ENCODE data around the gene RAB12. TPM values are rescaled to one million over a fixed set of nuclear protein-coding genes. Genes with fewer than 3 reads are reported as not detected.
"Not testable (repeated sequence)": the region's sequence is repeated elsewhere in the genome, so short reads cannot be mapped to it uniquely, and the experiment has no call there.

Gene RAB12
- polyA plus RNA-seq = 0.10 TPM

GRCh38 chr18:8608795-8609658 is at the start of gene RAB12:
RAB12 (plus strand) TSS chr18:8609437; CDS start chr18:8609440, 3 bp downstream.
- peaks cover 43 to 63% (median 61%) of the 10 kb centered on the region in 3 donors for H3K4me1 Mint-ChIP-seq

GRCh38 chr18:8559612-8560186 is 49.5 kb upstream of the RAB12 start:
- Mint-ChIP-seq H3K4me1 (no peaks in the 10 kb centered on the region), H3K27ac (no peak overlapping the region), H3K27me3 (no peaks in the 10 kb centered on the region), H3K36me3 (peaks cover 2% of the 10 kb centered on the region), H3K9me3 (peaks cover 0 to 6% (median 0%) of the 10 kb centered on the region in 3 donors), H3K4me3 (no peak overlapping the region)

More at GRCh38 chr18:8608795-8609658, at the start of gene RAB12:
- H3K27ac Mint-ChIP-seq = peak within 1 kb of the TSS; percentile 97 to 98 (median 97)
- peak within 1 kb of the TSS; percentile 88 to 100 (median 96) for H3K4me3 Mint-ChIP-seq
- no peaks in the 10 kb centered on the region for H3K9me3 Mint-ChIP-seq
- no peaks in the 10 kb centered on the region for H3K36me3 Mint-ChIP-seq
- peaks cover 3% of the 10 kb centered on the region for H3K27me3 Mint-ChIP-seq

GRCh38 chr18:8561123-8561910 is 47.9 kb upstream of the RAB12 start:
- peak overlapping the region in 1 of 4 donors; percentile 72 for H3K4me3 Mint-ChIP-seq

GRCh38 chr18:8562070-8562469 is 47.2 kb upstream of the RAB12 start:
- H3K9me3 Mint-ChIP-seq = peaks cover 0 to 6% (median 0%) of the 10 kb centered on the region in 3 donors
- no peaks in the 10 kb centered on the region for H3K27me3 Mint-ChIP-seq
- no peaks in the 10 kb centered on the region for H3K4me1 Mint-ChIP-seq
- H3K27ac Mint-ChIP-seq = no peak overlapping the region
- H3K36me3 Mint-ChIP-seq = peaks cover 2% of the 10 kb centered on the region
- H3K4me3 Mint-ChIP-seq = no peak overlapping the region

More at GRCh38 chr18:8561123-8561910, 47.9 kb upstream of the RAB12 start:
- Mint-ChIP-seq H3K9me3 (peaks cover 0 to 6% (median 0%) of the 10 kb centered on the region in 3 donors), H3K27me3 (no peaks in the 10 kb centered on the region), H3K4me1 (no peaks in the 10 kb centered on the region), H3K36me3 (peaks cover 2% of the 10 kb centered on the region), H3K27ac (no peak overlapping the region)

GRCh38 chr18:8562919-8563318 is 46.3 kb upstream of the RAB12 start:
- H3K27ac Mint-ChIP-seq = no peak overlapping the region
- H3K36me3 Mint-ChIP-seq = peaks cover 2% of the 10 kb centered on the region
- H3K27me3 Mint-ChIP-seq = no peaks in the 10 kb centered on the region
- H3K9me3 Mint-ChIP-seq = peaks cover 0 to 6% (median 0%) of the 10 kb centered on the region in 3 donors
- H3K4me1 Mint-ChIP-seq = no peaks in the 10 kb centered on the region
- H3K4me3 Mint-ChIP-seq = no peak overlapping the region

GRCh38 chr18:8571399-8571798 is 37.8 kb upstream of the RAB12 start:
- no peaks in the 10 kb centered on the region for H3K36me3 Mint-ChIP-seq
- H3K4me3 Mint-ChIP-seq = no peak overlapping the region
- H3K27me3 Mint-ChIP-seq = no peaks in the 10 kb centered on the region
- no peak overlapping the region for H3K27ac Mint-ChIP-seq
- H3K9me3 Mint-ChIP-seq = peaks cover 0 to 3% (median 2%) of the 10 kb centered on the region in 3 donors
- H3K4me1 Mint-ChIP-seq = no peaks in the 10 kb centered on the region

GRCh38 chr18:8573766-8574165 is 35.5 kb upstream of the RAB12 start:
- not testable (repeated sequence) for H3K27me3 Mint-ChIP-seq, H3K4me3 Mint-ChIP-seq, H3K27ac Mint-ChIP-seq, H3K4me1 Mint-ChIP-seq, H3K36me3 Mint-ChIP-seq, H3K9me3 Mint-ChIP-seq

GRCh38 chr18:8584798-8585197 is 24.4 kb upstream of the RAB12 start:
- H3K36me3 Mint-ChIP-seq = no peaks in the 10 kb centered on the region
- H3K4me3 Mint-ChIP-seq = no peak overlapping the region
- H3K9me3 Mint-ChIP-seq = peaks cover 2 to 3% (median 3%) of the 10 kb centered on the region in 3 donors
- H3K27me3 Mint-ChIP-seq = peaks cover 8% of the 10 kb centered on the region
- H3K4me1 Mint-ChIP-seq = peaks cover 0 to 4% (median 0%) of the 10 kb centered on the region in 3 donors
- H3K27ac Mint-ChIP-seq = no peak overlapping the region

- H3K27me3 Mint-ChIP-seq = peaks cover 8% of the 10 kb centered on the region
- peaks cover 0 to 4% (median 0%) of the 10 kb centered on the region in 3 donors for H3K4me1 Mint-ChIP-seq
- H3K4me3 Mint-ChIP-seq = no peak overlapping the region
- H3K27ac Mint-ChIP-seq = no peak overlapping the region
- peaks cover 3 to 9% (median 5%) of the 10 kb centered on the region in 3 donors for H3K9me3 Mint-ChIP-seq
- no peaks in the 10 kb centered on the region for H3K36me3 Mint-ChIP-seq
These were observed 22.3 kb upstream of the RAB12 start for GRCh38 chr18:8586941-8587340.

- H3K9me3 Mint-ChIP-seq = no peaks in the 10 kb centered on the region
- peaks cover 0 to 5% (median 5%) of the 10 kb centered on the region in 3 donors for H3K4me1 Mint-ChIP-seq
- peaks cover 2% of the 10 kb centered on the region for H3K27me3 Mint-ChIP-seq
- H3K36me3 Mint-ChIP-seq = no peaks in the 10 kb centered on the region
- H3K4me3 Mint-ChIP-seq = no peak overlapping the region
- peak overlapping the region in 1 of 3 donors; percentile 39 for H3K27ac Mint-ChIP-seq
These were observed 13.8 kb upstream of the RAB12 start for GRCh38 chr18:8595445-8595844.

GRCh38 chr18:8601277-8602032 is 7.8 kb upstream of the RAB12 start:
- Mint-ChIP-seq H3K4me3 (peak overlapping the region; percentile 58 to 95 (median 86)), H3K27ac (peak overlapping the region; percentile 15 to 89 (median 43)), H3K27me3 (peaks cover 3% of the 10 kb centered on the region), H3K36me3 (no peaks in the 10 kb centered on the region), H3K4me1 (peaks cover 27 to 38% (median 36%) of the 10 kb centered on the region in 3 donors), H3K9me3 (no peaks in the 10 kb centered on the region)

- Mint-ChIP-seq H3K27ac (peak overlapping the region; percentile 15 to 89 (median 43)), H3K27me3 (peaks cover 3% of the 10 kb centered on the region), H3K9me3 (no peaks in the 10 kb centered on the region), H3K4me1 (peaks cover 27 to 39% (median 38%) of the 10 kb centered on the region in 3 donors), H3K4me3 (peak overlapping the region; percentile 58 to 95 (median 86)), H3K36me3 (no peaks in the 10 kb centered on the region)
These were observed 7.2 kb upstream of the RAB12 start for GRCh38 chr18:8602040-8602439.

- no peaks in the 10 kb centered on the region for H3K36me3 Mint-ChIP-seq
- peak overlapping the region in 2 of 3 donors; percentile 42 to 62 for H3K27ac Mint-ChIP-seq
- peak overlapping the region; percentile 39 to 95 (median 86) for H3K4me3 Mint-ChIP-seq
- H3K9me3 Mint-ChIP-seq = no peaks in the 10 kb centered on the region
- peaks cover 3% of the 10 kb centered on the region for H3K27me3 Mint-ChIP-seq
- H3K4me1 Mint-ChIP-seq = peaks cover 28 to 44% (median 41%) of the 10 kb centered on the region in 3 donors
These were observed 6.7 kb upstream of the RAB12 start for GRCh38 chr18:8602557-8602956.
